ENCODE results near the gene AKNA. TPM values are rescaled to one million over a fixed set of nuclear protein-coding genes. Genes with fewer than 3 reads are reported as not detected.

Gene AKNA
- total RNA-seq, 1 donor from 2014 or later = 43.1 TPM

DNA sequence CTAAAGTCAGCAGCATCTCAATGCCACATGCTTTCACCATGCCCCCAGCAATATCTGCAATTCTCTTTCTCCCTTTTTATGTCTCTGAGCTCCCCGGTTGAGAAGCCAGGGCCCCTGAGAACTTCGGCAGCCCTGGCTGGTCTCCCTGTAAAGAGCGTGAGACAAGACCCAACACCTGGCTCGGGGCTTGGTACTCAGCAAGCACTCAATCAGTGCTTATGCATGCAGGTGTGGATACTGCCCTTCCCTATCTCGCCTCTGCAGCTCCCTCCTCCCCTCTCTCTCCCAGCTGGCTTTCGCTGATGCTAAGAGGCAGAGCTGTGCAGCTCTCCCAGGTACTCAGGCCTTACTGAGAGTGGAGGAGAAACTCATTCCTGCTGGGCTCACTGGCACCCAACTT, 41.7 kb upstream of the AKNA start:
- H3K4me1 Mint-ChIP-seq (ENCODE audit: low read depth) = peaks cover 5% of the 10 kb centered on the region
- H3K4me3 Mint-ChIP-seq (ENCODE audit: unreplicated experiment) = no peak overlapping the region
- no peaks in the 10 kb centered on the region for H3K27me3 Mint-ChIP-seq (ENCODE audit: low read depth)
- H3K36me3 Mint-ChIP-seq (ENCODE audit: low read depth) = no peaks in the 10 kb centered on the region
- no peak overlapping the region for H3K27ac Mint-ChIP-seq (ENCODE audit: unreplicated experiment)
- no peak for TF ChIP-seq CTCF (IDR thresholded peaks at IDR 0.05)
- DNase-seq (ENCODE audit: low spot score) = no peak
- H3K9me3 Mint-ChIP-seq (ENCODE audit: low read depth) = no peaks in the 10 kb centered on the region

DNA sequence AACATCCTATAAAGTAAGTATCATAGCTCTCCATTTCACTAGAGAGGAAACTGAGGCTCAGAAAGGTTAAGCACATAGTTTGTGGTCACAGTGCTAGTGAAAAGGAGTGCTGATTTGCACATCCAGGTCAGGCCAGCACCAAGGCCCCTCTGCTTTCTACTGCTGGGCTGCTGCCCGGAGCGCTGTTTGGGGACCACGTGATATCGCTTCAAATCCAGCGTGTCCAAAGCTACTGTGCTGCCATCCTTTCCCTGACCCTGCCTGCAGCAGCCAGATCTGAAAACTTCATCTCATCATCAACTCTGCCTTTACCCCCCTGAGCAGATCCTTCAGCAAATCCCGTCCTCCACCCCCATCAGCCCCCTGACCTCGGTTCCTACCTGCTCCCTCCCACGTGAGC, 40.7 kb upstream of the AKNA start:
- Mint-ChIP-seq H3K36me3 (ENCODE audit: low read depth) (peaks cover 3% of the 10 kb centered on the region), H3K27ac (ENCODE audit: unreplicated experiment) (no peak overlapping the region), H3K27me3 (ENCODE audit: low read depth) (no peaks in the 10 kb centered on the region), H3K4me3 (ENCODE audit: unreplicated experiment) (no peak overlapping the region), H3K4me1 (ENCODE audit: low read depth) (peaks cover 5% of the 10 kb centered on the region), H3K9me3 (ENCODE audit: low read depth) (no peaks in the 10 kb centered on the region)
- DNase-seq (ENCODE audit: low spot score) = no peak
- no peak for TF ChIP-seq CTCF (IDR thresholded peaks at IDR 0.05)

DNA sequence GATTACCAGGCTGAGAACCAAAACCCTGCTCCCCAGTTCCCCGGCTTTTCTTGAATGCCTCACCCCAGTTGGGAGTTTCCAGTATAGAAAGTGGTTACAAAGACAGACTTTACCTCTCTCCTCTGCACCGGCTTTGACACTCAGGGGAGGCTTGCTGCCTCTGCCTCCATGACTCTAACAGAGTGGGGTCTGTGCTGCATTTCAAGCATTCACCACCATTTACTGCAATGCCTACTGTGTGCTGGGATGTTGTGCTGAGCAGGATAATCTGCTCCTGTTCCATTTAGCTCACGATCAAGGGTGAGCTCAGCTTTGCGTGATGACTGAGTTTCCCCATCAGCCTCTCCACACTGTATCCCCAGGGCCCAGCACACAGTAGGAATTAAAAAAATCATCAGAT, 39.9 kb upstream of the AKNA start:
- H3K36me3 Mint-ChIP-seq (ENCODE audit: low read depth) = peaks cover 5% of the 10 kb centered on the region
- DNase-seq (ENCODE audit: low spot score) = no peak
- H3K4me1 Mint-ChIP-seq (ENCODE audit: low read depth) = peaks cover 5% of the 10 kb centered on the region
- H3K4me3 Mint-ChIP-seq (ENCODE audit: unreplicated experiment) = no peak overlapping the region
- H3K27ac Mint-ChIP-seq (ENCODE audit: unreplicated experiment) = no peak overlapping the region
- no peaks in the 10 kb centered on the region for H3K9me3 Mint-ChIP-seq (ENCODE audit: low read depth)
- no peak for TF ChIP-seq CTCF (IDR thresholded peaks at IDR 0.05)
- no peaks in the 10 kb centered on the region for H3K27me3 Mint-ChIP-seq (ENCODE audit: low read depth)

- Mint-ChIP-seq H3K27me3 (ENCODE audit: low read depth) (no peaks in the 10 kb centered on the region), H3K9me3 (ENCODE audit: low read depth) (no peaks in the 10 kb centered on the region), H3K4me3 (ENCODE audit: unreplicated experiment) (no peak overlapping the region), H3K4me1 (ENCODE audit: low read depth) (peaks cover 5% of the 10 kb centered on the region), H3K36me3 (ENCODE audit: low read depth) (peaks cover 5% of the 10 kb centered on the region), H3K27ac (ENCODE audit: unreplicated experiment) (no peak overlapping the region)
- peak; percentile 71 for DNase-seq (ENCODE audit: low spot score)
- TF ChIP-seq CTCF (IDR thresholded peaks at IDR 0.05) = no peak
Observed at GRCh38 chr9:114426046-114426948, 38.5 kb upstream of the AKNA start.

- Mint-ChIP-seq H3K9me3 (ENCODE audit: low read depth) (no peaks in the 10 kb centered on the region), H3K27me3 (ENCODE audit: low read depth) (no peaks in the 10 kb centered on the region), H3K4me1 (ENCODE audit: low read depth) (peaks cover 5% of the 10 kb centered on the region), H3K27ac (ENCODE audit: unreplicated experiment) (no peak overlapping the region), H3K36me3 (ENCODE audit: low read depth) (peaks cover 5% of the 10 kb centered on the region), H3K4me3 (ENCODE audit: unreplicated experiment) (no peak overlapping the region)
- peak; percentile 55 for DNase-seq (ENCODE audit: low spot score)
- TF ChIP-seq CTCF (IDR thresholded peaks at IDR 0.05) = no peak
Observed at GRCh38 chr9:114425126-114425525, 37.3 kb upstream of the AKNA start.

Data from chondrocyte (in vitro differentiated cells).